GM10266 (cell line): ENCODE data around the gene SNX22.

ENCODE experiments used
- DNase-seq: peaks from one replicate; pipeline ENCODE4 v3.0.0; 2012; ENCODE audit errors: extremely low spot score
- CTCF ChIP-seq: IDR thresholded peaks from 2 replicates; pipeline ENCODE4 v1.5.1; 2012; ENCODE audit warnings: mild to moderate bottlenecking, low read depth; ENCODE audit not compliant: control insufficient read depth, insufficient read depth; ENCODE audit errors: missing control alignments

Gene SNX22

GRCh38 chr15:64136347-64136746, 15.2 kb upstream of the SNX22 start:
- TF ChIP-seq CTCF: no peak
- DNase-seq: no peak

GRCh38 chr15:64137226-64137833, 14.2 kb upstream of the SNX22 start:
- no peak for DNase-seq
- no peak for TF ChIP-seq CTCF

- no peak for DNase-seq
- TF ChIP-seq CTCF: no peak
Measured at GRCh38 chr15:64138331-64138941, 13.1 kb upstream of the SNX22 start.

- TF ChIP-seq CTCF: no peak
- no peak for DNase-seq
Measured at GRCh38 chr15:64141798-64142512, 9.6 kb upstream of the SNX22 start.

- TF ChIP-seq CTCF: no peak
- DNase-seq: no peak
Measured at GRCh38 chr15:64143276-64143675, 8.3 kb upstream of the SNX22 start.

GRCh38 chr15:64144192-64144564, 7.4 kb upstream of the SNX22 start:
- DNase-seq: no peak
- no peak for TF ChIP-seq CTCF

- TF ChIP-seq CTCF: peak; percentile 20
- peak; percentile 84 for DNase-seq
Measured at GRCh38 chr15:64144565-64145281, 6.8 kb upstream of the SNX22 start.
